ENCODE measurements around the gene MTHFD2L. TPM values are rescaled to one million over a fixed set of nuclear protein-coding genes. Genes with fewer than 3 reads are reported as not detected.

Gene MTHFD2L
- polyA plus RNA-seq, 4 donors = 21.7 to 27.5 (median 24.6) TPM

DNA sequence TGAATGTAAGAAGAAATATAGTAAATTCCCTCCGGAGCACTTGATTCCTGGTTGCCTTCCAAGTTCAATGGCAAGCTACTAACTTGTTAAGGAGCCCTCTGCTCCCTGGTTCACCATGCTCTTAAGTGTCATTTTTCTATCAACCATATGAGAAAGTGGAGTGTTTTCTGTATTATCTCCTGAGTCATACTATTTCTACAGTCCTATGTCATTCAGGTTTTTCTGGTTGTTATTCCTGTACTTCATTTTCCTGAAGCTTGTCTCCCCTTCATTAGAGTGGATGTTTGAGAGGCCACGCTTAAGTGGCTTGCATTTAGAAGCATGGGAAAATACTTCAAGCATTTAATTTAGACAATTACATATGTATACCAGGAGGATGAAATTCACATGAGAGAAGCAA lies 135.6 kb downstream of the MTHFD2L start:
- DNase-seq (ENCODE audit: low read depth in 4 of 4, low spot score in 2 of 4) = no peak

DNA sequence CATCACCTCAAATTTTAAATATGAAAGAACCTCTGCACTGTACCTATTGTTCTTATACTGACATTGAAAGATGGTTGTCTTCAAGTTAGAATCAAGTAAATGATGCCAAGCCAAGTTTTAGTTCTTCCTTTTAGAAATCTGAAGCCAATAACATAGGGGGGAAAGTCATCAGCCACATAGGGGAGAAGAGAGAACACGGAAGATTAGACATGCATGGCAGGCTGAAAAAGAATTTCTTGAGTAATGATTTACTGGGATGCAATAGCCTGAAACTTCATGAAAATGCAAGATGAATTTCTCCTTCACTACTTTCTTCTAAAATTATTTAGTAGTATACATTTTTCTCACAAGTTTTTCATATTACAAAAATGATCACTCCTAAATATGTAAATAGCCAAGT lies 136.8 kb downstream of the MTHFD2L start:
- DNase-seq (ENCODE audit: low read depth in 4 of 4, low spot score in 2 of 4) = no peak

- no peak for DNase-seq (ENCODE audit: low read depth in 4 of 4, low spot score in 2 of 4)
Measured at GRCh38 chr4:74297539-74297938, 139.6 kb downstream of the MTHFD2L start.

DNA sequence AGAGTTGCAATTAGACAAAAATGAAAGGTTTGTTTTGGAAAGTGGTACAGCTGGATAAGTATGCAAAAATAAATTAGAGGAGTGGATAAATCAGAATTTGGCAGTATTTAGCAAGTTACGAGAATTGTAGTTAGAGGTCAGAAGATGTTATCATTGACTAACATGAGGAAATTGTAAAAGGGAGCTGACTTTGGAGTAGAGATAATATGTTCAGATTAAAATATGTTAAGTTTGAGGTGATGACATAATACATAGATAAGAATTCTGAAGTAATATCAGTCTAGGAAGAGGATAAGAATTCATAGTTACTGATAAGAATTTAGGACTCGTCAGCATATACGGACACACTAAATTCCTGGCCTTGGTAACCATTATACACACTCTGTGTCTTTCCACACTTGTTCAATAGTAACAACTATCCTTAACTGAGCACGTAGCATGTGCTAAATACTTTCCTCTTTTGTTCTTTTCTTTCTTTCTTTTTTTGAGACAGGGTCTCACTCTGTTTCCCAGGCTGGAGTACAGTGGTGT lies 146.2 kb downstream of the MTHFD2L start:
- no peak for DNase-seq (ENCODE audit: low read depth in 4 of 4, low spot score in 2 of 4)

GRCh38 chr4:74305000-74305399 lies 147.1 kb downstream of the MTHFD2L start:
- no peak for DNase-seq (ENCODE audit: low read depth in 4 of 4, low spot score in 2 of 4)

GRCh38 chr4:74307170-74307569 lies 149.3 kb downstream of the MTHFD2L start:
- no peak for DNase-seq (ENCODE audit: low read depth in 4 of 4, low spot score in 2 of 4)

DNA sequence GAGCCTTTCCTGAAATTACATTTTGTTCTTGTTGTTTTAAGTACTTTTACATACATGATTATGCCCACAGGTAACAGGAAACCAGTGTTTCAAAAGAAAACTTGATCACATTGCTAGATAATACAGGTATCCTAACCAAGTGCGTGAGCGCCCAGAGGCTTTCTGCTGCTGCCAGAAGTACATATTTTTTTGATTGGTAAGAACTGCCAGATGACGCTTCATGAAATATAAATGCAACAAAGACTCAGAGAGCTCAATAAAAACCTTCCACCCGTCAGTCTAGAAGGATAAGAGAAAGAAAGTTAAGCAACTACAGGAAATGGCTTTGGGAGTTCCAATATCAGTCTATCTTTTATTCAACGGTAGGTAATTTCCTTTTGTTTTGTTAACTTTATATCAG lies 150.3 kb downstream of the MTHFD2L start, which contains the start of gene EPGN:
Gene EPGN, plus strand, starts transcription at position 256 of the 400 bp plus-strand sequence. Its CDS starts 64 bp downstream, at position 320.
- DNase-seq (ENCODE audit: low read depth in 4 of 4, low spot score in 2 of 4) = no peak

DNA sequence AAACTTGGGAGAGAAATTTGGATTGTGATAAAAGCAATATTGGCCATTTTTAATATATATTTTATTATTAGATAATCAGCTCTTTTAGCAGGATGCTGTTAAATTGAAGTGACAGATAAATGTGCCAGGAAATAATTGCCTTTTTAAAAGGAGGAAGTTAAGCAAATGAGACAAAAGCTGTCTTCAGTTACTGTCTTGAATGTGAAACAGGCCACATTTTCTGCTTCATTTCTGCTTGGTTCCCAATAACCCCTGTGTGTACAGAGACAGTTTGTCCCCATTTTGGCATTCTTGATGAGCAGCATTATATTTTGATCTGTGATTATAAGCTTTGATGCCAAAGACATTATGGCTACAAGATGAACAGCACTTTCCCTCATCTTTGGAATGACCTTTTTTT lies 151.3 kb downstream of the MTHFD2L start:
- DNase-seq (ENCODE audit: low read depth in 4 of 4, low spot score in 2 of 4) = no peak

DNA sequence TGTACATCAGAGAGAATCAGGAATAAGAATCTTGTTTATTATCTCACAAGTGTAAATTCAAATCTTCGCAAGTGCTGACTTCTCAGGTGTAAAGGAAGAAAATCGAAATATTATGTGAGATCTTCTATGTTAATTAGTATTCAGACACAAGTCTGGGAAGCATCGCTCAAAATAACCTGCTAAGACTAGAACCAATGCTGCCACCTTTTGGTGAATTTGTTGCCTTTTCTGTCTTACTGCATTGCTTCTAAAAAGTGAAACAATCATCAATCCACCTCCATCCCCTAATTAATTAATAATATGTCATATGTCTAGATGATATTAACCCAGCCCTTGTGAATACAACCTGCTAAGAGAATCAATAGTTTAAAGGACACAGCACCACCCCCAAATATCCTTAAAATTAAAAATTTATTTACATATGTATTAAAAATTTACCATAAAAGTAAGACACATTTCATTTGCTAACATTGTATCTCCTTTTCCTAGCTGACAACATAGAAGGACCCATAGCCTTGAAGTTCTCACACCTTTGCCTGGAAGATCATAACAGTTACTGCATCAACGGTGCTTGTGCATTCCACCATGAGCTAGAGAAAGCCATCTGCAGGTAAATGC lies 153.9 kb downstream of the MTHFD2L start:
- DNase-seq (ENCODE audit: low read depth in 4 of 4, low spot score in 2 of 4) = peak in 3 of 4 donors; percentile 18 to 38 (median 23)

GRCh38 chr4:74314329-74314728 lies 156.4 kb downstream of the MTHFD2L start:
- no peak for DNase-seq (ENCODE audit: low read depth in 4 of 4, low spot score in 2 of 4)

DNA sequence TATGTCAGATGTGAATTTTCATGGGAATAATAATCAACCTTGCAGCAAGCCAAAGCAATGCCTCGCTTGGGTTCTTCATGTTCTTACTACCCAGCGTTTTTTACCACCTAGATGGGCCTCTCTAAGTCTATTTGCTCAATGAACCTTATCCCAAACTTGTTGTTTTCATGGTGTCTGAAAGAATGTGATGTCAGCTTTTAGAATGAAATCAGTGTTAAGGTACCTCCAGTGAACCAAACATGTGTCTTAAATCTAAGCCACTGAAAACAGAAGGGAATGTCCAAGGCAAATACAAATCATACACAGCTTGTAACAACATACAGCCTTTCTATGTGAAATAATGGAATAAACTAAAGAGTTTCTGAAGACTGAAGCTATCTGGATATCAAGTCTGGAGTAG lies 157.0 kb downstream of the MTHFD2L start:
- DNase-seq (ENCODE audit: low read depth in 4 of 4, low spot score in 2 of 4) = no peak

DNA sequence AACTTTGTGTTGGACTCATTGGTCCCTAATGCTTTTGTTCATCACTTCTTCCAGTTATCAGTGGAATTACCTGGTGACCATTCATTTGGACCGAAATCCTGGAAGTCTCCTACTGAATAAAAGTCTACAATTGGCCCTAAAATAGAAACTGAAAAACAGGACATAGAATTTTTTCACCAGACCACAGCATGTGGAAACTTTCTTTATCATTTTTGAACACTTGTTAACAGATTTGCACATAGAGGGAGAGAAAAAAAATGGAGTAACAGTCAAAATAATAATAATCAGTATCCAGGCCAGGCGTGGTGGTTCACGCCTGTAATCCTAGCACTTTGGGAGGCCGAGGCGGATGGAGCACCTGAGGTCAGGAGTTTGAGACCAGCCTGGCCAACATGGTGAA lies 157.5 kb downstream of the MTHFD2L start:
- DNase-seq (ENCODE audit: low read depth in 4 of 4, low spot score in 2 of 4) = no peak

- DNase-seq (ENCODE audit: low read depth in 4 of 4, low spot score in 2 of 4) = no peak
Measured at GRCh38 chr4:74316397-74316796, 158.5 kb downstream of the MTHFD2L start.

GRCh38 chr4:74317616-74318246 lies 159.8 kb downstream of the MTHFD2L start:
- DNase-seq (ENCODE audit: low read depth in 4 of 4, low spot score in 2 of 4) = no peak

DNA sequence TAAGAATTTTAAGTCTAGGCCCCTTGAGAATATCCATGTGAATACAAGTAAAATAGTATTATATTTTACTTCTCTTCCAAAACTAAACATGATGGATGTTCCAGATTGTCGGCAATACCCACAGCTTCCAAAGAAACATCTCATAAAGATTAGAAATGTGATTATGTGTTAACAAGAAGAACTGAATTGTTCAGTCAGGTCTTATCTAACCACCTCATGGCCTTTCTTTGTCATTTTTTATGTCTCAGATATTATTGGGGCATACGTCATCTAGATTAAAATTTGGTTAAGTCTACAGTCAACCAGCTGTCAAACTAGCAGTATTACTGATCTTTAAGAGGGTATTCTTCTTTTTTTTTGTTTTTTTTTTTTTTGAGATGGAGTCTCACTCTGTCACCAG lies 160.4 kb downstream of the MTHFD2L start:
- DNase-seq (ENCODE audit: low read depth in 4 of 4, low spot score in 2 of 4) = no peak

DNA sequence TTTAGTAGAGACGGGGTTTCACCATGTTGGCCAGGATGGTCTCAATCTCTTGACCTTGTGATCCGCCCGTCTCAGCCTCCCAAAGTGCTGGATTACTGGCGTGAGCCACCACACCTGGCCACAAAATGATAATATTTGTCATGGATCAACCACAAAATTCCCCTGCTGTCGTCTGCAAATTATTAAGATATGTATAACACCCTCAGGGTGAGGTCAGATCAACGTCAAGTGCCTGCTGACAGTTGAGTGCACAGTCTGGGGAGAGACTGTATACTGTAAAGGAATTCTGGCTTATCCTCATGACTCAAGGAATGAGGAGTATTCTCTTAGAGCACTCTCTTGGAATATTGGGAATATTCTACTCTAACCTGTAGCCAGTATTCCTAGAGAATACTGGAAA lies 161.6 kb downstream of the MTHFD2L start:
- no peak for DNase-seq (ENCODE audit: low read depth in 4 of 4, low spot score in 2 of 4)

DNA sequence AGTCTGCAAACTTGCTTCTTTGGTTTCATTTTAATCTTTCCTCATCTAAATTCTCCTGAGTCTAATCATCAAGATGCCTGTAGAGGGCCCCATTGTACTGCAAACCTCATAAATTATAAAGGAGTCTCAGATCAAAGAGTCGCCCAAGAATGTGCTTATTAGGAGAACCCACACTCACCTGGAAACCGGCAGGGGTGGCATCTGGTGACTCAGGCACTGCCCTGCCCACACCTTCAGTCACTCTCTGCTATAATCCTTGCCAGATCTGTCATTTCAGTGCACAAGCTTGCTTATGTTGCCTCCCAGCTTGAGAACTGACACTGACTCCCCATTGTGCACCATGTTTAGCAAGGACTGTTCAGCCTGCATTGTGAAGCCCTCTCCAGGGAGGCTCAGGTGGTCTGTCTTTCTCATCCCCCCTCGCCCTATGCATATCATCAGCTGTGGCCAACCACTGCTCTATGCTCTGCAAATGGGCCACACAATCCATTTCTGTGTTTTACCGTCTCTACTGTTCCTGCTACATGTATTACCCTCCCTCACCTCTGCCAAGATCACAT lies 162.7 kb downstream of the MTHFD2L start:
- DNase-seq (ENCODE audit: low read depth in 4 of 4, low spot score in 2 of 4) = peak in 3 of 4 donors; percentile 6 to 25 (median 11)

GRCh38 chr4:74322301-74322700 lies 164.4 kb downstream of the MTHFD2L start:
- no peak for DNase-seq (ENCODE audit: low read depth in 4 of 4, low spot score in 2 of 4)

DNA sequence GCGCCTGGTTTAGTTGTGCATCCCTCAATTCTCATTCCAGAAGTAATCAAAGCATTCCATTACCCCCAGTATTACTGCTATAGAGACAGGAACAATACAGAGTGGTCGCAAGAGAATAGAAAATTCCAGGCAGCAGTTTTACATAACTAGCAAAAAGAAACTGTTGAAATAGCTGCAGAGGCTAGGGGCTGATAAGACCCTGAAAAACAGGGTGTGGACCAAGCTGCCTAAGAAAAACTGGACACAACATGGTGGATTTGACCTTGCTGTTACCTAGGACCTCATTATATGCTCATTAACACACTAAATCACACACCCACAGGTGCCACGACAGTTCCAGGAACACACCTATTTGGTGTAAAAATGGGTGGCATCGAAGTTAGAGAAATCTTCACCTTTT lies 165.7 kb downstream of the MTHFD2L start:
- no peak for DNase-seq (ENCODE audit: low read depth in 4 of 4, low spot score in 2 of 4)

DNA sequence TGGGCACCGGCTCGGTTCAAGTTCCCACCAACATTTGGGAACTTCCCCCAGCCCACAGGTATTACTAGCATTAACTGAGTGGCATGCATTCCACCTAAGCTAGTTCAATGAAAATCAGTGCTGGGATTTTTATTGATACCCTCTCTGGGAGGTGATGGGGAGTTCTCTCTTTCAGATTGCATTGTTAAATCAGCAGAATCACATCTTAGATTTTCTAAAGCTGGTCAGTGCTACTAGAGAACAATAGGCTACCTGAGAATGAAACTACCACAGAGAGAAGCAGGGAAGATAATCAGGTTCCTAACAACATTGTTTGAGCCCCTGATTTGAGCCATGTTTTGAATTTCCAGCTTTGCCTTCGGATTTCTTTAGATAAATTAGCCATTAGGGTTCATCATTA lies 166.3 kb downstream of the MTHFD2L start:
- no peak for DNase-seq (ENCODE audit: low read depth in 4 of 4, low spot score in 2 of 4)

DNA sequence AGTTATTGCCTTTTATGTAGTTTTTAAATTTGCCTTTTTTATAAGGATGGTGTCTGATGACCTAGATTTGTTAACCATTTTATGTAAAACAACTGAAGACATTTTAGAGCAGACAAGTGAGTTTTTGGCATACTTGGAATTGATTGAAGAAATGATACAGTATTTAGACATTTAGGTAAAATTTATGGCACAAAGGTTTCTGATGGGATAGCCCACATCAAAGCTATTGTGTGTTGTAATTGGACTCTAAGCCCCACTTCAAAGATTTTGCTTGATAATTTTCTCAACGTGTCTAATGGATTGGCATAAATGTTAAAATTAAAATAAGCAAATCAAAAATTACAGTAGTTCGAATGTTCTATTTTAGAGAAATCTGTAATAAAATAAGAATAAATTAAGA lies 168.0 kb downstream of the MTHFD2L start:
- no peak for DNase-seq (ENCODE audit: low read depth in 4 of 4, low spot score in 2 of 4)

DNA sequence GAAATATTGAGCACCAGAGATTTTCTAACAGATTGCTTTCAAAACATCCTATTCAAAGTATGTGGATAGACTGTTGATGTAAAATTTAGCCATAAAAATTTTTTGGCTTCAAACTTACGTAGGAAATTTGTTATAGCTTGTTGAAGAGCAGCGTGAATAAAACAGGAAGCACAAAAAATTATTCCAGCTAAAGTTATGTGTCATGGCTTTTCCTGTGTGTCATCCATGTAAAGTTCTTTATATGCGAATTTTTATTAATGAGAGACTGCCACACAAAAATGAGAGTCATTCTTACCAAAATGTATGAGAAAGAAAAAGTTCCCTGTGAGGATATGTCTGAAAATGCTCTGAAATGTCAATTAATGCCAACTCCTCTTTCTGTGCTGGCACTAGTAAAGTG lies 169.8 kb downstream of the MTHFD2L start:
- DNase-seq (ENCODE audit: low read depth in 4 of 4, low spot score in 2 of 4) = no peak
